Measurements from ENCODE around the gene PARD3.

The PARD3 gene

DNA sequence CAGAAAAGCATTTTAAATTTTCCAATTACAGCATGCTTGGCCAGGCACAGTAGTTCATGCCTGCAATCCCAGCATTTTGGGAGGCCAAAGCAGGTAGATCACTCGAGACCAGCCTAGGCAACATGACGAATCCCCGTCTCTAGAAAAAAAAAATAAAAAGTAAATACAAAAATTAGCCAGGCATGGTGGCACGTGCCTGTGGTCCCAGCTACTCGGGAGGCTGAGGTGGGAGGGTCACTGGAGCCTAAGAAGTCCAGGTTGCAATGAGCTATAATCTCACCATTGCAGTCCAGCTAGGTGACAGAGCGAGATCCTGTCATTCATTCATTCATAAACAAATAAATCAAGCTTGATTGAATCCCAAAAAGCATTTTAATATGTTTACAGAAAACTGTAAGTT lies 234.9 kb downstream of the PARD3 start:
- Histone ChIP-seq H3K36me3 (ENCODE audit: control insufficient read depth, insufficient read depth, low read length) (no peaks in the 10 kb centered on the region), H3K4me3 (ENCODE audit: low read depth, low read length) (no peak overlapping the region), H3K79me2 (peaks cover 2% of the 10 kb centered on the region), H3K27me3 (ENCODE audit: control insufficient read depth, insufficient read depth, low read length) (no peaks in the 10 kb centered on the region), H3K4me2 (ENCODE audit: low read length) (no peak overlapping the region), H2AFZ (no peak overlapping the region), H3K9me3 (ENCODE audit: control insufficient read depth, low read length) (no peaks in the 10 kb centered on the region), H3K4me1 (no peaks in the 10 kb centered on the region), H3K9ac (no peak overlapping the region), H3K27ac (no peak overlapping the region)
- no peak for TF ChIP-seq CTCF (IDR thresholded peaks at IDR 0.05)

GRCh38 chr10:34578468-34578867 lies 236.6 kb downstream of the PARD3 start:
- Histone ChIP-seq H3K4me3 (ENCODE audit: low read depth, low read length) (no peak overlapping the region), H3K9me3 (ENCODE audit: control insufficient read depth, low read length) (no peaks in the 10 kb centered on the region), H3K27me3 (ENCODE audit: control insufficient read depth, insufficient read depth, low read length) (no peaks in the 10 kb centered on the region), H3K36me3 (ENCODE audit: control insufficient read depth, insufficient read depth, low read length) (no peaks in the 10 kb centered on the region), H2AFZ (no peak overlapping the region), H3K9ac (no peak overlapping the region), H3K27ac (no peak overlapping the region), H3K4me1 (no peaks in the 10 kb centered on the region), H3K79me2 (peaks cover 2% of the 10 kb centered on the region), H3K4me2 (ENCODE audit: low read length) (no peak overlapping the region)
- TF ChIP-seq CTCF (IDR thresholded peaks at IDR 0.05) = no peak

DNA sequence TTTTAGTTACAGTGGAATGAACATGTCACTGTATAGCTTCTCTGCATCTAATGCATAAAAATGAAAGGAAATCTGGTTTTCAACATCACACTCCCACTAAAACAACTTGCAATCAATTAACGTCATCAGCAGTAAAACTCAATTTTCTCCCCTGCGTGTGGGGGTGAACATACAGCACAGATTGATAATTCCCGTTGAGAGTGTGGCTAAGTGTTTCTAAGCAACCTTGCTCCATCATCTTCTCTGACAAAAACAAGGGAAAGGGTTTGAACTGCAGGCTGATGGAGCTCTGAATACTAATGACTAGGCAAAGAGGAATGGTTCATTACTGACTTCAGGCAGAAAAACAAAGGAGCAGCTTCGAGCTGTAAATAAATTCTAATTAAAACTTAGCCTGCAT lies 238.3 kb downstream of the PARD3 start:
- Histone ChIP-seq H3K79me2 (no peaks in the 10 kb centered on the region), H3K9me3 (ENCODE audit: control insufficient read depth, low read length) (no peaks in the 10 kb centered on the region), H3K27me3 (ENCODE audit: control insufficient read depth, insufficient read depth, low read length) (no peaks in the 10 kb centered on the region), H3K9ac (no peak overlapping the region), H3K4me1 (no peaks in the 10 kb centered on the region), H3K4me2 (ENCODE audit: low read length) (no peak overlapping the region), H3K36me3 (ENCODE audit: control insufficient read depth, insufficient read depth, low read length) (no peaks in the 10 kb centered on the region), H2AFZ (no peak overlapping the region), H3K4me3 (ENCODE audit: low read depth, low read length) (no peak overlapping the region), H3K27ac (no peak overlapping the region)
- no peak for TF ChIP-seq CTCF (IDR thresholded peaks at IDR 0.05)

DNA sequence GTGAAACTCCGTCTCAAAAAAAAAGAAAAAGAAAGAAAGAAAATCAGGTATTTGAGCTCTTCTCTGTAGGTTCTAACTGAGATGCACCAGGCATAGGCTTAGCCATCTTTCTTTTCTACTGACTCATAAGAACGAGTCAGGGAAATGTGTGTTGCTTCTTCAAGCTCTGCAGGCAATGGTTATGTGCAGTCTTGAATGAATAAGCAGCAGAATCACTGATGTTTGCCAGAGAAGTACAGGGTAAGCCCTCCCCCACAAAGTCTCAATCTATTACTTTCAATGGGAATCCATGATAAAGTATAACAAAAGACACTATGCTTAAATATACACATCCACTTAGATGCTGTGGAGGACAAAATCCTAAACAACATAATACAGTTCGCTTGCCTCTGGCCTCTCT lies 239.2 kb downstream of the PARD3 start:
- TF ChIP-seq CTCF (IDR thresholded peaks at IDR 0.05) = no peak
- H3K9ac ChIP-seq = no peak overlapping the region

GRCh38 chr10:34574353-34574934 lies 240.7 kb downstream of the PARD3 start:
- no peak for TF ChIP-seq CTCF (IDR thresholded peaks at IDR 0.05)
- no peaks in the 10 kb centered on the region for H3K9me3 ChIP-seq (ENCODE audit: control insufficient read depth, low read length)
- no peaks in the 10 kb centered on the region for H3K79me2 ChIP-seq
- H3K4me2 ChIP-seq (ENCODE audit: low read length) = no peak overlapping the region
- H3K27me3 ChIP-seq (ENCODE audit: control insufficient read depth, insufficient read depth, low read length) = no peaks in the 10 kb centered on the region
- no peak overlapping the region for H2AFZ ChIP-seq
- no peaks in the 10 kb centered on the region for H3K4me1 ChIP-seq
- H3K36me3 ChIP-seq (ENCODE audit: control insufficient read depth, insufficient read depth, low read length) = no peaks in the 10 kb centered on the region
- H3K4me3 ChIP-seq (ENCODE audit: low read depth, low read length) = no peak overlapping the region
- H3K27ac ChIP-seq = no peak overlapping the region
- no peak overlapping the region for H3K9ac ChIP-seq

More for the DNA sequence above, 239.2 kb downstream of the PARD3 start:
- Histone ChIP-seq H3K27me3 (ENCODE audit: control insufficient read depth, insufficient read depth, low read length) (no peaks in the 10 kb centered on the region), H3K4me1 (no peaks in the 10 kb centered on the region), H3K36me3 (ENCODE audit: control insufficient read depth, insufficient read depth, low read length) (no peaks in the 10 kb centered on the region), H3K4me2 (ENCODE audit: low read length) (no peak overlapping the region), H3K4me3 (ENCODE audit: low read depth, low read length) (no peak overlapping the region), H3K79me2 (no peaks in the 10 kb centered on the region), H2AFZ (no peak overlapping the region), H3K27ac (no peak overlapping the region), H3K9me3 (ENCODE audit: control insufficient read depth, low read length) (no peaks in the 10 kb centered on the region)

Data from parathyroid adenoma (tissue), 2 donors.